ENCODE data around the gene NDUFS2. TPM values are rescaled to one million over a fixed set of nuclear protein-coding genes. Genes with fewer than 3 reads are reported as not detected.

The NDUFS2 gene
- total and polyA plus RNA-seq, 11 donors: 157 to 460 (median 289) TPM

DNA sequence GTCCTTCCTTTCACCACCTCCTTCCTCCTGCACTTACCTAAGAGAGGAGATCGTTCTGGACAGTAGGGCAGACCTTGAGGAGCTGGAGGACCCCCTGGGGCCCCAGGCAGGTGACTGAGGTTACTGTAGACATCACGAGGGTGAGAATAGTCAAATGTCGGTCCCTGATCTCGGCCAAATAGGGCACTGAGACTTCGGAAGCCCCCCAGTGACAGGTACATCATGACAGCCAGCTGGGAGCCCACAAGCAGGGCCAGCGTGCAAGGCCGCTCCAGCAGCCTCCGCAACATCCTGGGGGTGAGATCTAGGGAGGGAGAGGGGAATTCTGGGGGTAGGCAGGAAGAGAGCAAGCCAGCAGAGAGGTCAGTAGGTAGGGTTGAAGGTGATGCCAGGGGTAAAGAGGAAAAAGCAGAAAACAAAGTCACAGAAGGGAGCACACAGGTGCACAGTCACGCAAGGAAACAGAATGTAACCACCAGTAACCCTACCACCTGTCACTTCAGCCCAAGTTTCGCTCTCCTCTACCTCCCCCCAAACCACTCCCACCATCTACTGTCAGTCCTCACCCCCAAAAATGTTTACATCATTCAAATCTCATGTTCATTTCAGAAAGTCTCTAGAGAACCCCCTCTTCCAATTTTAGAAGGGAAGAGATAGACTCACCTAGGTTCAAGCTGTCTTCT, 26.3 kb upstream of the NDUFS2 start:
- peaks cover 6 to 49% (median 29%) of the 10 kb centered on the region in 12 donors for H3K4me1 ChIP-seq
- ATAC-seq: no peak
- WGBS, 4 donors: 86 to 91% (median 90%) methylated on average over 10 of the region's 10 CpGs
- no peaks in the 10 kb centered on the region for H3K27me3 ChIP-seq
- H3K9me3 ChIP-seq: no peaks in the 10 kb centered on the region
- no peak for TF ChIP-seq POLR2A (IDR thresholded peaks at IDR 0.05)
- TF ChIP-seq, protein P1, sequence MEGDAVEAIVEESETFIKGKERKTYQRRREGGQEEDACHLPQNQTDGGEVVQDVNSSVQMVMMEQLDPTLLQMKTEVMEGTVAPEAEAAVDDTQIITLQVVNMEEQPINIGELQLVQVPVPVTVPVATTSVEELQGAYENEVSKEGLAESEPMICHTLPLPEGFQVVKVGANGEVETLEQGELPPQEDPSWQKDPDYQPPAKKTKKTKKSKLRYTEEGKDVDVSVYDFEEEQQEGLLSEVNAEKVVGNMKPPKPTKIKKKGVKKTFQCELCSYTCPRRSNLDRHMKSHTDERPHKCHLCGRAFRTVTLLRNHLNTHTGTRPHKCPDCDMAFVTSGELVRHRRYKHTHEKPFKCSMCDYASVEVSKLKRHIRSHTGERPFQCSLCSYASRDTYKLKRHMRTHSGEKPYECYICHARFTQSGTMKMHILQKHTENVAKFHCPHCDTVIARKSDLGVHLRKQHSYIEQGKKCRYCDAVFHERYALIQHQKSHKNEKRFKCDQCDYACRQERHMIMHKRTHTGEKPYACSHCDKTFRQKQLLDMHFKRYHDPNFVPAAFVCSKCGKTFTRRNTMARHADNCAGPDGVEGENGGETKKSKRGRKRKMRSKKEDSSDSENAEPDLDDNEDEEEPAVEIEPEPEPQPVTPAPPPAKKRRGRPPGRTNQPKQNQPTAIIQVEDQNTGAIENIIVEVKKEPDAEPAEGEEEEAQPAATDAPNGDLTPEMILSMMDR (IDR thresholded peaks at IDR 0.05): no peak
- peak in 1 of 5 donors; percentile 10 for DNase-seq
- H3K27ac ChIP-seq: peak overlapping the region in 9 of 12 donors; percentile 60 to 95 (median 90)
- peaks cover 0 to 52% (median 47%) of the 10 kb centered on the region in 9 donors for H3K36me3 ChIP-seq
- intact Hi-C loops (cut with DNase I): no loop called here
- H3K4me3 ChIP-seq: peak overlapping the region in 9 of 12 donors; percentile 67 to 96 (median 78)

DNA sequence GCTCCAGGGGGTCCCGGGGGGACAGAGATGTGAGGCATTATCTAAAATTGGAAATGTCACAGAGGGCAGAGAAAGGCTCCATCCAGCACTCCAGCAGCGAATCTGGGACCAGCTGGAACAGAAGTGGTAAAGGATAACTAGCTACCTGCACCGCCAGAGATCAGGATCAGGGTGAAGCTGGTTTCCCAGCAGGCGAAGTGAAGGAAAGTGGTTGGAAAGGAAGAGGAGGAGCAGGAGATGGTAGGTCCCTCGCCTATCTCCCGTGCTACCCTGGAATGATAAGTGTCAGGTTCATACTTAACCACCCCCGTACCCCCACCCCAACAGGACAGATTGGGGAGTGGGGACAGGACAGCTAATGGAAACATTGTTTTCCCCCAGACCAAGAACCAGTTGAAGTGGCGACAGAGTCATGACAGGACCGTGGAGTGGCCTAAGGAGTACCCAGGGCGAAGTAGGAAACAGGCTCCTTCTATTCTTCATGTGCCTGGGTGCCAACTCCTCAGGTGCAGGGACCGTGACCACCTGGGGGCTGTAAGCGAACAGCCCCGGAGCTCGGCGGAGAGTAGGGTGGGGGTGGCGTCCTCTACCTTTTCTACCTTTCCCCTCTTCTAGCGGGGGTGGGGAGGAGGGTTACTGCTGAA, 25.6 kb upstream of the NDUFS2 start:
- H3K4me1 ChIP-seq: peaks cover 6 to 52% (median 29%) of the 10 kb centered on the region in 12 donors
- H3K4me3 ChIP-seq: peak overlapping the region; percentile 61 to 100 (median 78)
- peak; percentile 1 to 11 (median 3) for ATAC-seq
- H3K27ac ChIP-seq: peak overlapping the region; percentile 60 to 95 (median 89)
- peak in 1 of 5 donors; percentile 20 for DNase-seq
- no peaks in the 10 kb centered on the region for H3K9me3 ChIP-seq
- 15 to 21% (median 17%) methylated on average over 17 of the region's 17 CpGs for WGBS, 4 donors
- no peaks in the 10 kb centered on the region for H3K27me3 ChIP-seq
- TF ChIP-seq, protein P1 (IDR thresholded peaks at IDR 0.05): no peak
- no peak for TF ChIP-seq POLR2A (IDR thresholded peaks at IDR 0.05)
- intact Hi-C loops (cut with DNase I): no loop called here
- H3K36me3 ChIP-seq: peaks cover 0 to 45% (median 41%) of the 10 kb centered on the region in 9 donors

DNA sequence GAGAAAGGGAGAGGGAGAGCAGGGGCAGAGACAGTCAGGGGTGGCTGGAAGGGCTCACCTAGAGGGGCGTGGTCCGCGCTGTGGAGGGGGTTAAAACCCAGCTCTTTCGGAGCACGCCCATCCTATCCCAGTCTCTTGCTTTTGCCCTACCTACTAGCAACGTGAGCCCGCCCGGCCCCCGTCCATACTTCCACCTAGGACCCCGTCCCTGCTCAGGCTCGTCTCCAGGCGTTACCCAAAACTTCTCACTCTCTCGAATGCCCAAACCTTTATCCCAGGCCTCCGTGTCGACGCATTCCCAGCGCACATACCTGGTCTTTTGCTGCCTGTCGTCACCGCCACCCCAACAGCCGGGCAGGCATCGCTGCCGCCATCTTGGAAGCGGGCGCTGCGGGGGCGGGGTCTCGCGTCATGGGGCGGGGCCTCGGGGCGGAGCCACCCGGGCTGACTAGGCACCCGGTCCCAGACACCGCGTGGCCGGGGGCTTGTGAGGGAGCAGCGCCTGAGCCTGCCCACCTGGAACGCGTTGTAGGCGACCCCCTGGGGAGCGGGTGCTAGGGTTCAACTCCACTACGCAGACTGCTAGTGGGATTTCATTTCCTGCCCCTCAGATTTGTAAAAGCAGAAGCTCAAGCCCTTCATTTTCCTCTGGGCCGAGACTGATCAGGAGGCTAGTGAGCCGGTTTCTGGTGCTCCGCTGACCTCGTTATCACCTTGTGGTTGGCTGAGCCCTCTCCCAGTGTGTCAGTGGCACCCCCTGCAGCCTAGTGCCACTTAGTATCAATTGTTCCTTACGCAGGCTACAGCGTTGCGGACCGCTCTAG, 24.8 kb upstream of the NDUFS2 start, which contains the start of gene B4GALT3:
Gene B4GALT3, minus strand, starts transcription at position 396 of the 824 bp plus-strand sequence. CDS start 1,447 bp downstream, outside the sequence.
- TF ChIP-seq, protein P1 (IDR thresholded peaks at IDR 0.05): peak in 4 of 12 donors; percentile 8 to 40 (median 19)
- peak; percentile 48 to 91 for TF ChIP-seq POLR2A (IDR thresholded peaks at IDR 0.05)
- peaks cover 0 to 37% (median 34%) of the 10 kb centered on the region in 9 donors for H3K36me3 ChIP-seq
- 3 to 5% (median 4%) methylated on average over 47 to 50 of the region's 50 CpGs for WGBS, 4 donors
- peak; percentile 91 to 97 (median 96) for ATAC-seq
- H3K9me3 ChIP-seq: no peaks in the 10 kb centered on the region
- intact Hi-C loops (cut with DNase I): no loop called here
- peak; percentile 90 to 96 (median 92) for DNase-seq
- H3K27ac ChIP-seq: peak within 1 kb of the TSS; percentile 60 to 95 (median 89)
- H3K4me1 ChIP-seq: peaks cover 6 to 55% (median 28%) of the 10 kb centered on the region in 12 donors
- H3K4me3 ChIP-seq: peak within 1 kb of the TSS; percentile 61 to 100 (median 78)
- H3K27me3 ChIP-seq: no peaks in the 10 kb centered on the region
